ENCODE measurements around the gene TAF1. TPM values are rescaled to one million over a fixed set of nuclear protein-coding genes. Genes with fewer than 3 reads are reported as not detected.

Gene TAF1
- polyA plus RNA-seq, 1 donor from 2014 or later, result 29.5 TPM

GRCh38 chrX:71482228-71482958 is 116.2 kb downstream of the TAF1 start:
- Histone ChIP-seq H4K20me1 (ENCODE audit: insufficient read depth) (no peaks in the 10 kb centered on the region), H2AFZ (ENCODE audit: low read depth, low read length) (no peak overlapping the region), H3K36me3 (ENCODE audit: insufficient read depth, low read length) (no peaks in the 10 kb centered on the region), H3F3A (ENCODE audit: insufficient read depth, low read length, poor library complexity, severe bottlenecking) (no peaks in the 10 kb centered on the region), H3K9ac (ENCODE audit: low read length) (no peak overlapping the region), H3K79me2 (replicated peaks; ENCODE audit: insufficient read depth, low read length) (no peaks in the 10 kb centered on the region), H3K9me2 (ENCODE audit: insufficient read depth, low read length) (no peaks in the 10 kb centered on the region), H3K9me3 (ENCODE audit: low read length) (no peaks in the 10 kb centered on the region), H3K4me3 (ENCODE audit: low read length) (no peak overlapping the region), H3K27ac (ENCODE audit: low read length) (no peak overlapping the region), H3K27me3 (ENCODE audit: insufficient read depth, low read depth, low read length) (no peaks in the 10 kb centered on the region), H3K4me2 (ENCODE audit: low read length) (no peak overlapping the region)
- no peak for TF ChIP-seq EZH2 (IDR thresholded peaks at IDR 0.05; ENCODE audit: borderline replicate concordance, insufficient read depth, low read length, poor library complexity, severe bottlenecking)
- TF ChIP-seq TAF1 (IDR thresholded peaks at IDR 0.05; ENCODE audit: low read depth), result no peak

DNA sequence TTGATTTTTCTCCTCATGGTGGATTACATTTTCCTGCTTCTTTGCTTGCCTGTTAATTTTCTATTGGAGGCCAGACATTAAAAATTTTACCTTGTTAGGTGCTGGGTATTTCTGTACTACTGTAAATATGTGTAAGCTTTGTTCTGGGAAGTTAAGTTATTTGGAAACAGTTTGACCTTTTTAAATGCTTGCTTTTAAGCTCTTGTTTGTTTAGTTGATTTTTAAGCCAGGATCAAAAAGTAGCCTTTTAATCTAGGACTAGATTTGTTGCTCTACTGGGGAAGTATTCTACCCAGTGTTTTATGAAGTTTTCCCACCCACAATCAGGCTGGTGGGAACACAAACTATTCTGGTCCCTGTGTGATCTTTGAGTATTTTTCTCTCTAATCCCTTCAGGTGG is 121.7 kb downstream of the TAF1 start:
- H3K9me2 ChIP-seq (ENCODE audit: insufficient read depth, low read length), result no peaks in the 10 kb centered on the region
- no peak overlapping the region for H3K9ac ChIP-seq (ENCODE audit: low read length)
- H3K27ac ChIP-seq (ENCODE audit: low read length), result no peak overlapping the region
- H3K4me3 ChIP-seq (ENCODE audit: low read length), result no peak overlapping the region
- H3F3A ChIP-seq (ENCODE audit: insufficient read depth, low read length, poor library complexity, severe bottlenecking), result no peaks in the 10 kb centered on the region
- no peaks in the 10 kb centered on the region for H3K36me3 ChIP-seq (ENCODE audit: insufficient read depth, low read length)
- H3K79me2 ChIP-seq (replicated peaks; ENCODE audit: insufficient read depth, low read length), result no peaks in the 10 kb centered on the region
- no peaks in the 10 kb centered on the region for H4K20me1 ChIP-seq (ENCODE audit: insufficient read depth)
- TF ChIP-seq RAD21 (conservative IDR thresholded peaks at IDR 0.05), result no peak
- TF ChIP-seq MXI1 (conservative IDR thresholded peaks at IDR 0.05; ENCODE audit: poor library complexity, severe bottlenecking), result no peak
- TF ChIP-seq, protein P1, sequence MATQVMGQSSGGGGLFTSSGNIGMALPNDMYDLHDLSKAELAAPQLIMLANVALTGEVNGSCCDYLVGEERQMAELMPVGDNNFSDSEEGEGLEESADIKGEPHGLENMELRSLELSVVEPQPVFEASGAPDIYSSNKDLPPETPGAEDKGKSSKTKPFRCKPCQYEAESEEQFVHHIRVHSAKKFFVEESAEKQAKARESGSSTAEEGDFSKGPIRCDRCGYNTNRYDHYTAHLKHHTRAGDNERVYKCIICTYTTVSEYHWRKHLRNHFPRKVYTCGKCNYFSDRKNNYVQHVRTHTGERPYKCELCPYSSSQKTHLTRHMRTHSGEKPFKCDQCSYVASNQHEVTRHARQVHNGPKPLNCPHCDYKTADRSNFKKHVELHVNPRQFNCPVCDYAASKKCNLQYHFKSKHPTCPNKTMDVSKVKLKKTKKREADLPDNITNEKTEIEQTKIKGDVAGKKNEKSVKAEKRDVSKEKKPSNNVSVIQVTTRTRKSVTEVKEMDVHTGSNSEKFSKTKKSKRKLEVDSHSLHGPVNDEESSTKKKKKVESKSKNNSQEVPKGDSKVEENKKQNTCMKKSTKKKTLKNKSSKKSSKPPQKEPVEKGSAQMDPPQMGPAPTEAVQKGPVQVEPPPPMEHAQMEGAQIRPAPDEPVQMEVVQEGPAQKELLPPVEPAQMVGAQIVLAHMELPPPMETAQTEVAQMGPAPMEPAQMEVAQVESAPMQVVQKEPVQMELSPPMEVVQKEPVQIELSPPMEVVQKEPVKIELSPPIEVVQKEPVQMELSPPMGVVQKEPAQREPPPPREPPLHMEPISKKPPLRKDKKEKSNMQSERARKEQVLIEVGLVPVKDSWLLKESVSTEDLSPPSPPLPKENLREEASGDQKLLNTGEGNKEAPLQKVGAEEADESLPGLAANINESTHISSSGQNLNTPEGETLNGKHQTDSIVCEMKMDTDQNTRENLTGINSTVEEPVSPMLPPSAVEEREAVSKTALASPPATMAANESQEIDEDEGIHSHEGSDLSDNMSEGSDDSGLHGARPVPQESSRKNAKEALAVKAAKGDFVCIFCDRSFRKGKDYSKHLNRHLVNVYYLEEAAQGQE (IDR thresholded peaks at IDR 0.05; ENCODE audit: borderline replicate concordance), result no peak
- H3K27me3 ChIP-seq (ENCODE audit: insufficient read depth, low read depth, low read length), result no peaks in the 10 kb centered on the region
- no peak overlapping the region for H3K4me2 ChIP-seq (ENCODE audit: low read length)
- H2AFZ ChIP-seq (ENCODE audit: low read depth, low read length), result no peak overlapping the region
- H3K9me3 ChIP-seq (ENCODE audit: low read length), result no peaks in the 10 kb centered on the region

- no peaks in the 10 kb centered on the region for H3K36me3 ChIP-seq (ENCODE audit: insufficient read depth, low read length)
- H3F3A ChIP-seq (ENCODE audit: insufficient read depth, low read length, poor library complexity, severe bottlenecking), result no peaks in the 10 kb centered on the region
- TF ChIP-seq POLR2AphosphoS5 (IDR thresholded peaks at IDR 0.05) (no peak), TAF1 (IDR thresholded peaks at IDR 0.05; ENCODE audit: low read depth) (no peak), MXI1 (conservative IDR thresholded peaks at IDR 0.05; ENCODE audit: poor library complexity, severe bottlenecking) (no peak), EP300 (conservative IDR thresholded peaks at IDR 0.05; ENCODE audit: poor library complexity, severe bottlenecking) (no peak)
- TF ChIP-seq, protein P1 (IDR thresholded peaks at IDR 0.05; ENCODE audit: borderline replicate concordance), result no peak
- H3K27ac ChIP-seq (ENCODE audit: low read length), result no peak overlapping the region
- H3K4me3 ChIP-seq (ENCODE audit: low read length), result no peak overlapping the region
- no peak overlapping the region for H2AFZ ChIP-seq (ENCODE audit: low read depth, low read length)
- H3K79me2 ChIP-seq (replicated peaks; ENCODE audit: insufficient read depth, low read length), result no peaks in the 10 kb centered on the region
- no peaks in the 10 kb centered on the region for H3K9me3 ChIP-seq (ENCODE audit: low read length)
- no peak overlapping the region for H3K4me2 ChIP-seq (ENCODE audit: low read length)
- no peaks in the 10 kb centered on the region for H3K9me2 ChIP-seq (ENCODE audit: insufficient read depth, low read length)
- H3K9ac ChIP-seq (ENCODE audit: low read length), result no peak overlapping the region
- no peaks in the 10 kb centered on the region for H4K20me1 ChIP-seq (ENCODE audit: insufficient read depth)
- no peaks in the 10 kb centered on the region for H3K27me3 ChIP-seq (ENCODE audit: insufficient read depth, low read depth, low read length)
These were observed 123.4 kb downstream of the TAF1 start for GRCh38 chrX:71489540-71489939.

All from neural cell (in vitro differentiated cells).